Duodenal mucosa (tissue), 2 donors: ENCODE data around the gene PFAS.

Experiments used
- H3K27ac ChIP-seq: one replicate; pipeline ENCODE4 v1.7.0; 2013; ENCODE audit warnings: low read depth, low read length
- H3K27me3 ChIP-seq, 2 donors: one replicate each; pipeline ENCODE4 v1.7.0; 2013; ENCODE audit warnings: low read length in 2 of 2, control low read depth in 1 of 2; ENCODE audit not compliant: insufficient read depth in 2 of 2, control insufficient read depth in 1 of 2
- H3K36me3 ChIP-seq, 2 donors: one replicate each; pipeline ENCODE4 v1.7.0; 2013; ENCODE audit warnings: low read length in 2 of 2, control low read depth in 1 of 2; ENCODE audit not compliant: insufficient read depth in 2 of 2, control insufficient read depth in 1 of 2
- H3K4me1 ChIP-seq, 2 donors: one replicate each; pipeline ENCODE4 v1.7.0; 2013; ENCODE audit warnings: low read length in 2 of 2, control low read depth in 1 of 2; ENCODE audit not compliant: insufficient read depth in 2 of 2, control insufficient read depth in 1 of 2
- H3K4me3 ChIP-seq, 2 donors: one replicate each; pipeline ENCODE4 v1.7.0; 2013; ENCODE audit warnings: low read length in 2 of 2, low read depth in 1 of 2
- H3K9ac ChIP-seq, 2 donors: one replicate each; pipeline ENCODE4 v1.7.0; 2013; ENCODE audit warnings: low read length in 2 of 2, low read depth in 1 of 2
- H3K9me3 ChIP-seq, 2 donors: one replicate each; pipeline ENCODE4 v1.7.0; 2013; ENCODE audit warnings: low read length in 2 of 2, control low read depth in 1 of 2; ENCODE audit not compliant: control insufficient read depth in 1 of 2

Gene PFAS

GRCh38 chr17:8285270-8286181, 36.4 kb downstream of the PFAS start:
- no peak overlapping the region for H3K4me3 ChIP-seq
- H3K9ac ChIP-seq, result no peak overlapping the region
- H3K4me1 ChIP-seq, result peaks cover 25 to 29% of the 10 kb centered on the region in 2 donors
- H3K9me3 ChIP-seq, result no peaks in the 10 kb centered on the region
- no peaks in the 10 kb centered on the region for H3K27me3 ChIP-seq
- peak overlapping the region; percentile 1 for H3K27ac ChIP-seq
- H3K36me3 ChIP-seq, result no peaks in the 10 kb centered on the region

- Histone ChIP-seq H3K4me1 (peaks cover 25 to 29% of the 10 kb centered on the region in 2 donors), H3K9me3 (no peaks in the 10 kb centered on the region), H3K9ac (peak overlapping the region; percentile 82 to 91), H3K4me3 (peak overlapping the region; percentile 83 to 93), H3K36me3 (no peaks in the 10 kb centered on the region), H3K27ac (peak overlapping the region; percentile 77), H3K27me3 (no peaks in the 10 kb centered on the region)
Measured at GRCh38 chr17:8287651-8288335, 38.7 kb downstream of the PFAS start.

- H3K9ac ChIP-seq, result peak within 1 kb of the TSS; percentile 82 to 91
- H3K4me1 ChIP-seq, result peaks cover 29% of the 10 kb centered on the region in 2 donors
- H3K9me3 ChIP-seq, result no peaks in the 10 kb centered on the region
- H3K36me3 ChIP-seq, result no peaks in the 10 kb centered on the region
- H3K27ac ChIP-seq, result peak within 1 kb of the TSS; percentile 77
- H3K27me3 ChIP-seq, result no peaks in the 10 kb centered on the region
- H3K4me3 ChIP-seq, result peak within 1 kb of the TSS; percentile 83 to 93
Measured at GRCh38 chr17:8288336-8289102, 39.4 kb downstream of the PFAS start, which contains the start of gene RANGRF. Gene RANGRF, plus strand, starts transcription at chr17:8288670. Its CDS starts 119 bp downstream, at chr17:8288789.

GRCh38 chr17:8289103-8289397, 40.0 kb downstream of the PFAS start:
- peak overlapping the region; percentile 77 for H3K27ac ChIP-seq
- peaks cover 29% of the 10 kb centered on the region in 2 donors for H3K4me1 ChIP-seq
- H3K27me3 ChIP-seq, result no peaks in the 10 kb centered on the region
- H3K36me3 ChIP-seq, result no peaks in the 10 kb centered on the region
- peak overlapping the region; percentile 83 to 93 for H3K4me3 ChIP-seq
- peak overlapping the region; percentile 82 to 91 for H3K9ac ChIP-seq
- no peaks in the 10 kb centered on the region for H3K9me3 ChIP-seq

GRCh38 chr17:8290043-8290442, 41.0 kb downstream of the PFAS start:
- H3K4me3 ChIP-seq, result no peak overlapping the region
- H3K27me3 ChIP-seq, result no peaks in the 10 kb centered on the region
- peaks cover 36 to 37% of the 10 kb centered on the region in 2 donors for H3K4me1 ChIP-seq
- no peaks in the 10 kb centered on the region for H3K9me3 ChIP-seq
- no peak overlapping the region for H3K27ac ChIP-seq
- no peaks in the 10 kb centered on the region for H3K36me3 ChIP-seq
- no peak overlapping the region for H3K9ac ChIP-seq

GRCh38 chr17:8292639-8293395, 43.7 kb downstream of the PFAS start:
- Histone ChIP-seq H3K9me3 (no peaks in the 10 kb centered on the region), H3K4me1 (peaks cover 24 to 25% of the 10 kb centered on the region in 2 donors), H3K9ac (no peak overlapping the region), H3K27ac (no peak overlapping the region), H3K27me3 (no peaks in the 10 kb centered on the region), H3K36me3 (no peaks in the 10 kb centered on the region), H3K4me3 (no peak overlapping the region)

- no peaks in the 10 kb centered on the region for H3K9me3 ChIP-seq
- no peak overlapping the region for H3K27ac ChIP-seq
- peaks cover 17 to 18% of the 10 kb centered on the region in 2 donors for H3K4me1 ChIP-seq
- peak overlapping the region; percentile 67 to 81 for H3K4me3 ChIP-seq
- no peaks in the 10 kb centered on the region for H3K36me3 ChIP-seq
- no peaks in the 10 kb centered on the region for H3K27me3 ChIP-seq
- peak overlapping the region in 1 of 2 donors; percentile 63 for H3K9ac ChIP-seq
Measured at GRCh38 chr17:8294361-8294760, 45.3 kb downstream of the PFAS start.

- H3K9ac ChIP-seq, result peak overlapping the region; percentile 63 to 83
- no peaks in the 10 kb centered on the region for H3K36me3 ChIP-seq
- peaks cover 12 to 13% of the 10 kb centered on the region in 2 donors for H3K4me1 ChIP-seq
- no peaks in the 10 kb centered on the region for H3K27me3 ChIP-seq
- H3K9me3 ChIP-seq, result no peaks in the 10 kb centered on the region
- H3K4me3 ChIP-seq, result peak overlapping the region; percentile 67 to 81
- H3K27ac ChIP-seq, result peak overlapping the region; percentile 89
Measured at GRCh38 chr17:8294814-8295316, 45.8 kb downstream of the PFAS start.

GRCh38 chr17:8300226-8300625, 51.1 kb downstream of the PFAS start:
- Histone ChIP-seq H3K27me3 (no peaks in the 10 kb centered on the region), H3K9me3 (no peaks in the 10 kb centered on the region), H3K36me3 (no peaks in the 10 kb centered on the region), H3K27ac (no peak overlapping the region), H3K9ac (no peak overlapping the region), H3K4me3 (no peak overlapping the region), H3K4me1 (peaks cover 0 to 2% of the 10 kb centered on the region in 2 donors)
